ENCODE data around the gene TMEM191B.
"Not testable (repeated sequence)": the region's sequence is repeated elsewhere in the genome, so short reads cannot be mapped to it uniquely, and the experiment has no call there.

TMEM191B gene

DNA sequence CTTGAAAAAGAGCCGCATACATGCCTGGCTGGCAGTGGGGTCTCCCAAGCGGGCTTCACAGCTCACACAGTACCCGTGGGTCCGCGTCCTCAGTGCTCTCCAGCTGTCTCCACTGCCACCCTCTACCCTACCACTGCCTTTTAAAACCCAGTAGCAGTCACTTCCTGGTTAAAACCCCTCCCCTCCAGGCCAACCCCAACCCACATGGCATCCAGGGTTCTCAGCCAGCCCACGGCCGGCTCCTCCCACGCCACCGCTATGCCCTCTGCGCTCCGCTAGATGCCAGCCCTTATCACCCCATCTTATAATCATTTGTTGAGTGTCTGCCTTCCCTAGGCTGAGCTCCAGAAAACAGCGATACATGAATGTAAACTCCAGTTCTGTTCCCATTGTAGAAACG is 47.0 kb downstream of the TMEM191B start:
- no CpG with 5 or more reads among the region's 13 CpGs for WGBS
- not testable (repeated sequence) for H3K9me3 ChIP-seq (ENCODE audit: control insufficient read depth, low read length); H3K36me3 ChIP-seq (ENCODE audit: control insufficient read depth in 1 of 2, insufficient read depth in 2 of 2, low read depth in 1 of 2, low read length in 2 of 2); H3K27me3 ChIP-seq (ENCODE audit: control insufficient read depth in 1 of 2, insufficient read depth in 1 of 2, low read length in 2 of 2); H3K4me3 ChIP-seq (ENCODE audit: insufficient read depth in 1 of 2, low read depth in 1 of 2, low read length in 2 of 2); H3K23ac ChIP-seq (ENCODE audit: low read length in 2 of 2); H3K4ac ChIP-seq (ENCODE audit: low read depth in 1 of 2, low read length in 2 of 2); H2BK120ac ChIP-seq (ENCODE audit: low read depth, low read length); H3K4me2 ChIP-seq (ENCODE audit: low read length, poor library complexity, severe bottlenecking); H2BK5ac ChIP-seq (ENCODE audit: low read depth, low read length, poor library complexity, severe bottlenecking); H2AK5ac ChIP-seq (ENCODE audit: low read length, severe bottlenecking); H3K14ac ChIP-seq (ENCODE audit: low read length in 2 of 2); H3K4me1 ChIP-seq (ENCODE audit: control insufficient read depth, insufficient read depth, low read depth, low read length); H3K9ac ChIP-seq (ENCODE audit: low read length); H2AFZ ChIP-seq (ENCODE audit: low read depth, low read length); H2BK15ac ChIP-seq (ENCODE audit: low read depth, poor library complexity, severe bottlenecking); H3K18ac ChIP-seq (ENCODE audit: low read depth in 1 of 2, low read length in 2 of 2); H3K79me1 ChIP-seq (replicated peaks; ENCODE audit: low read length, poor library complexity, severe bottlenecking); H2BK12ac ChIP-seq (ENCODE audit: low read length in 2 of 2); DNase-seq; H4K91ac ChIP-seq (ENCODE audit: low read length); H3K27ac ChIP-seq (ENCODE audit: low read length, poor library complexity, severe bottlenecking); H4K8ac ChIP-seq (ENCODE audit: low read length)

DNA sequence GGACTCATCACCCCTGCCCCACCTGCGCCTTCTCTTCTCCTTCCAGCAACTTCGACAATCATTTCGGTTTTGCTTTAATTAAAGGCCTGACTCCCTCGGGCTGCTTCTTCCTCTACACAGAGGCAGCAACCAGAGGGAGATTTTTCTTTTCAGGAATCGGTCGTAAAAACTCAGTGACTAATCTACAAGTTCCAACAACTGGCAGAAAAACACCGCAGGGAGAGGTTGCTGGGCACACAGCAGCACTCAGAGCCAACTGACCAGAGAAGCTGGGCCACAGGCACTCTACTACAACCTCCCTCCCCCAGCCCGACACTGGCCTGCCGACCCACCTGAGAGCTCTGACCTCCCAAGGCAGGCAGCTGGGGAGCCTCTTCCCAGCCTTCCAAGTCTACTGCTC is 48.1 kb downstream of the TMEM191B start:
- DNase-seq, result not testable (repeated sequence)
- WGBS, result no CpG with 5 or more reads among the region's 9 CpGs

DNA sequence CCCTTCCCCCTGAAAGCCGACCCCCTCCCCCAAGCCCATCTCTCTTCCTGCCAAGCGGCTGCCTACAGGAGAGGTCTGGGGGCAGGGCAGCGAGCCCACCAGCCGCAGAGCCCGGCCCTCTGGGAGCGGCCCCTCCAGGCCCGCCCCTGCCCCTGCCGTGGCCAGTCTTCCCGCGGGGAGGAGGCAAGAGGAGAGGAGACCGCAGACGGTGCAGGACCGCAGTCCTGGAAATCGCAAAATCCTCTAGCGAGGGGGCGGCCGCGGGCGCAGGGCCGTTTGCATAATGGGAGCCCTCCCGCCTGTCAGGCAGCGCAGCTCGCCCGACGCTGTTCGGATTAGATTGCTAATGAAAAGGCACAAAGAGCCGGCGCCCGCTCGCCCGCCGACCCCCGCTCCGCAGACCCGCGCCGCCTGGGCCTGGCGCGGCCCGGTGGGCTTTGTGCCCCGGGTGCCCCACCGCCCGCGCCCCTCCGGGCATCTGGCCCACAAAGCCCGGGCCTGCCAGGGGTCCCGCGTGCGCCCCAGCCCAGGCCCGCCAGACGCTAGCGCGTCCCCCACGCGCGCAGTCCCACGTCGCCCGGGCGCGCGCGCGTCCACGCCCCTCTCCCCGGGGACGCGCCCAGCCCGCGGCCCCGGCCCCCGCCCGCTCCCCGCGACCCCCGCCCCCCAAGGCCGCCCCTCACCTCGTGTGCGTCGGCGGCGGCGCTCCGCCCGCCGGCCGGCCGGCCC is 49.7 kb downstream of the TMEM191B start:
- not testable (repeated sequence) for H3K4me1 ChIP-seq (ENCODE audit: control insufficient read depth, insufficient read depth, low read depth, low read length); H3K79me1 ChIP-seq (replicated peaks; ENCODE audit: low read length, poor library complexity, severe bottlenecking); H3K27me3 ChIP-seq (ENCODE audit: control insufficient read depth in 1 of 2, insufficient read depth in 1 of 2, low read length in 2 of 2); H3K27ac ChIP-seq (ENCODE audit: low read length, poor library complexity, severe bottlenecking); H4K8ac ChIP-seq (ENCODE audit: low read length); H3K23ac ChIP-seq (ENCODE audit: low read length in 2 of 2); H2BK12ac ChIP-seq (ENCODE audit: low read length in 2 of 2); H4K91ac ChIP-seq (ENCODE audit: low read length); H3K4me2 ChIP-seq (ENCODE audit: low read length, poor library complexity, severe bottlenecking); H3K14ac ChIP-seq (ENCODE audit: low read length in 2 of 2); H3K18ac ChIP-seq (ENCODE audit: low read depth in 1 of 2, low read length in 2 of 2); H2BK120ac ChIP-seq (ENCODE audit: low read depth, low read length); H3K9ac ChIP-seq (ENCODE audit: low read length); DNase-seq; H2AFZ ChIP-seq (ENCODE audit: low read depth, low read length); H3K4ac ChIP-seq (ENCODE audit: low read depth in 1 of 2, low read length in 2 of 2); H2BK5ac ChIP-seq (ENCODE audit: low read depth, low read length, poor library complexity, severe bottlenecking); H3K4me3 ChIP-seq (ENCODE audit: insufficient read depth in 1 of 2, low read depth in 1 of 2, low read length in 2 of 2); H2AK5ac ChIP-seq (ENCODE audit: low read length, severe bottlenecking); H3K36me3 ChIP-seq (ENCODE audit: control insufficient read depth in 1 of 2, insufficient read depth in 2 of 2, low read depth in 1 of 2, low read length in 2 of 2); H3K9me3 ChIP-seq (ENCODE audit: control insufficient read depth, low read length); H2BK15ac ChIP-seq (ENCODE audit: low read depth, poor library complexity, severe bottlenecking)
- no CpG with 5 or more reads among the region's 88 CpGs for WGBS

More for the DNA sequence above, 48.1 kb downstream of the TMEM191B start:
- H2BK15ac ChIP-seq (ENCODE audit: low read depth, poor library complexity, severe bottlenecking); H3K4me2 ChIP-seq (ENCODE audit: low read length, poor library complexity, severe bottlenecking); H2AFZ ChIP-seq (ENCODE audit: low read depth, low read length); H2AK5ac ChIP-seq (ENCODE audit: low read length, severe bottlenecking); H3K14ac ChIP-seq (ENCODE audit: low read length in 2 of 2); H3K18ac ChIP-seq (ENCODE audit: low read depth in 1 of 2, low read length in 2 of 2); H4K91ac ChIP-seq (ENCODE audit: low read length); H3K4me1 ChIP-seq (ENCODE audit: control insufficient read depth, insufficient read depth, low read depth, low read length); H3K79me1 ChIP-seq (replicated peaks; ENCODE audit: low read length, poor library complexity, severe bottlenecking); H3K4ac ChIP-seq (ENCODE audit: low read depth in 1 of 2, low read length in 2 of 2); H3K4me3 ChIP-seq (ENCODE audit: insufficient read depth in 1 of 2, low read depth in 1 of 2, low read length in 2 of 2); H3K27me3 ChIP-seq (ENCODE audit: control insufficient read depth in 1 of 2, insufficient read depth in 1 of 2, low read length in 2 of 2); H2BK5ac ChIP-seq (ENCODE audit: low read depth, low read length, poor library complexity, severe bottlenecking); H3K36me3 ChIP-seq (ENCODE audit: control insufficient read depth in 1 of 2, insufficient read depth in 2 of 2, low read depth in 1 of 2, low read length in 2 of 2); H2BK120ac ChIP-seq (ENCODE audit: low read depth, low read length); H3K9me3 ChIP-seq (ENCODE audit: control insufficient read depth, low read length); H3K9ac ChIP-seq (ENCODE audit: low read length); H2BK12ac ChIP-seq (ENCODE audit: low read length in 2 of 2); H3K27ac ChIP-seq (ENCODE audit: low read length, poor library complexity, severe bottlenecking); H3K23ac ChIP-seq (ENCODE audit: low read length in 2 of 2); H4K8ac ChIP-seq (ENCODE audit: low read length): not testable (repeated sequence)

DNA sequence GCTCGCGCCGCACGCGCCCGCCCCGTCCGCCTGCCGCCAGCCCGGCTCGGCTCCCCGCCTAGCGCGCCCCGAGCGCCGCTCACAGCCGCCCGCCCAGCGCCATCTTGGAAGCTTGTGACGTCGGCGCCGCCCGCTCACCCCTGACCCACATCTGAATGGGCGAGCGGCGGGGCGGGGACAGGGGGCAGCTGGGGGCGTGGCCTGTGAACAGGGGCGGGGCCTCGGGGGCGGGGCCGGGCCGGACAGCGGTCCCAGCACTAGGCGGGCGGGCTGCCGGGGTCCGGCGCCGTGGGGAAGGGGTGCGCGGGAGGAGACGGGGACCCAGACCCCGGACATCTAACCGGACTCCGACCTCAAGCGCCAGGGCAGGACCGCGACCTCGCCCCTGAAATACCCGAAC is 50.2 kb downstream of the TMEM191B start:
- not testable (repeated sequence) for H3K27ac ChIP-seq (ENCODE audit: low read length, poor library complexity, severe bottlenecking); H2AK5ac ChIP-seq (ENCODE audit: low read length, severe bottlenecking); H3K36me3 ChIP-seq (ENCODE audit: control insufficient read depth in 1 of 2, insufficient read depth in 2 of 2, low read depth in 1 of 2, low read length in 2 of 2); H3K9me3 ChIP-seq (ENCODE audit: control insufficient read depth, low read length); H2BK12ac ChIP-seq (ENCODE audit: low read length in 2 of 2); H3K18ac ChIP-seq (ENCODE audit: low read depth in 1 of 2, low read length in 2 of 2); H3K23ac ChIP-seq (ENCODE audit: low read length in 2 of 2); H3K4me3 ChIP-seq (ENCODE audit: insufficient read depth in 1 of 2, low read depth in 1 of 2, low read length in 2 of 2); H2BK120ac ChIP-seq (ENCODE audit: low read depth, low read length); DNase-seq; H4K91ac ChIP-seq (ENCODE audit: low read length); H2AFZ ChIP-seq (ENCODE audit: low read depth, low read length); H3K4me1 ChIP-seq (ENCODE audit: control insufficient read depth, insufficient read depth, low read depth, low read length); H3K27me3 ChIP-seq (ENCODE audit: control insufficient read depth in 1 of 2, insufficient read depth in 1 of 2, low read length in 2 of 2); H4K8ac ChIP-seq (ENCODE audit: low read length); H3K9ac ChIP-seq (ENCODE audit: low read length); H3K79me1 ChIP-seq (replicated peaks; ENCODE audit: low read length, poor library complexity, severe bottlenecking); H3K14ac ChIP-seq (ENCODE audit: low read length in 2 of 2); H2BK5ac ChIP-seq (ENCODE audit: low read depth, low read length, poor library complexity, severe bottlenecking); H3K4me2 ChIP-seq (ENCODE audit: low read length, poor library complexity, severe bottlenecking); H3K4ac ChIP-seq (ENCODE audit: low read depth in 1 of 2, low read length in 2 of 2); H2BK15ac ChIP-seq (ENCODE audit: low read depth, poor library complexity, severe bottlenecking)
- no CpG with 5 or more reads among the region's 53 CpGs for WGBS

Data from mesenchymal stem cell (in vitro differentiated cells and primary cell).